HFF-Myc (cell line): Measurements from ENCODE around the gene EXOC6B.

Experiments used
- DNase-seq: peaks from one replicate; pipeline ENCODE4 v3.0.0-alpha.2; 2011; ENCODE audit warnings: low read depth; ENCODE audit errors: extremely low read depth
- H3K4me3 ChIP-seq: replicated peaks from 2 replicates; pipeline ENCODE4 v1.5.1; 2011; ENCODE audit warnings: low read depth, mild to moderate bottlenecking, control low read depth, low read length
- CTCF ChIP-seq: IDR thresholded peaks from 2 replicates; pipeline ENCODE4 v1.5.1; 2012; ENCODE audit warnings: mild to moderate bottlenecking, low read depth, low read length, control low read depth; ENCODE audit errors: missing control alignments

The EXOC6B gene

GRCh38 chr2:72859831-72860262 is 34.0 kb upstream of the EXOC6B start:
- DNase-seq = no peak
- TF ChIP-seq CTCF = peak; percentile 64
- no peak overlapping the region for H3K4me3 ChIP-seq

GRCh38 chr2:72851333-72851732 is 25.5 kb upstream of the EXOC6B start:
- no peak for DNase-seq
- H3K4me3 ChIP-seq = no peak overlapping the region
- TF ChIP-seq CTCF = no peak

- no peak overlapping the region for H3K4me3 ChIP-seq
- DNase-seq = no peak
- TF ChIP-seq CTCF = no peak
Observed at GRCh38 chr2:72849138-72849462, 23.3 kb upstream of the EXOC6B start.

- no peak overlapping the region for H3K4me3 ChIP-seq
- TF ChIP-seq CTCF = no peak
- DNase-seq = no peak
Observed at GRCh38 chr2:72848436-72849137, 22.8 kb upstream of the EXOC6B start.

GRCh38 chr2:72847534-72848315 is 21.9 kb upstream of the EXOC6B start:
- no peak overlapping the region for H3K4me3 ChIP-seq
- DNase-seq = no peak

GRCh38 chr2:72846171-72847095 is 20.6 kb upstream of the EXOC6B start:
- H3K4me3 ChIP-seq = no peak overlapping the region
- no peak for DNase-seq
- TF ChIP-seq CTCF = no peak

More at GRCh38 chr2:72847534-72848315, 21.9 kb upstream of the EXOC6B start:
- TF ChIP-seq CTCF = no peak
